Stimulated activated CD4-positive, alpha-beta T cell treated with anti-CD3 and anti-CD28 coated beads, TNF-alpha, amount 100 ng/mL, for 4 hours (primary cell): Measurements from ENCODE around the gene FUT8.

Experiments used
- DNase-seq, 3 experiments: peaks; one replicate each; pipeline ENCODE4 v3.0.0-alpha.2; 2020; ENCODE audit warnings: low read depth in 3 of 3

Gene FUT8

GRCh38 chr14:65772921-65773574, 360.5 kb downstream of the FUT8 start:
- DNase-seq: no peak

- no peak for DNase-seq
Observed at GRCh38 chr14:65774041-65774440, 361.5 kb downstream of the FUT8 start.

- DNase-seq: no peak
Observed at GRCh38 chr14:65776193-65776852, 363.8 kb downstream of the FUT8 start.

- DNase-seq: no peak
Observed at GRCh38 chr14:65780566-65780965, 368.0 kb downstream of the FUT8 start.

- no peak for DNase-seq
Observed at GRCh38 chr14:65783101-65783500, 370.6 kb downstream of the FUT8 start.

GRCh38 chr14:65783576-65783975, 371.0 kb downstream of the FUT8 start:
- no peak for DNase-seq

- DNase-seq: no peak
Observed at GRCh38 chr14:65784574-65784973, 372.0 kb downstream of the FUT8 start.

- DNase-seq: no peak
Observed at GRCh38 chr14:65787461-65787860, 374.9 kb downstream of the FUT8 start.

GRCh38 chr14:65788876-65789275, 376.3 kb downstream of the FUT8 start:
- no peak for DNase-seq

- DNase-seq: no peak
Observed at GRCh38 chr14:65789363-65789762, 376.8 kb downstream of the FUT8 start.

- DNase-seq: no peak
Observed at GRCh38 chr14:65790172-65790815, 377.8 kb downstream of the FUT8 start.

GRCh38 chr14:65791191-65791981, 378.9 kb downstream of the FUT8 start:
- DNase-seq: no peak

- DNase-seq: no peak
Observed at GRCh38 chr14:65792208-65792905, 379.8 kb downstream of the FUT8 start.
